NK-92 (cell line): ENCODE measurements around the gene PGM5.

ENCODE experiments used
- DNase-seq: peaks from one replicate; lab custom pipeline; 2025; ENCODE audit not compliant: unreplicated experiment; lab: John Stamatoyannopoulos, UW

The PGM5 gene

GRCh38 chr9:68431307-68431706, 74.9 kb downstream of the PGM5 start:
- DNase-seq = no peak

GRCh38 chr9:68433531-68434110, 77.2 kb downstream of the PGM5 start:
- no peak for DNase-seq

- no peak for DNase-seq
Observed at GRCh38 chr9:68437785-68438184, 81.4 kb downstream of the PGM5 start.

- no peak for DNase-seq
Observed at GRCh38 chr9:68443624-68444023, 87.2 kb downstream of the PGM5 start.

GRCh38 chr9:68446836-68447235, 90.4 kb downstream of the PGM5 start:
- no peak for DNase-seq

- DNase-seq = no peak
Observed at GRCh38 chr9:68447611-68448010, 91.2 kb downstream of the PGM5 start.

GRCh38 chr9:68454579-68455334, 98.3 kb downstream of the PGM5 start:
- no peak for DNase-seq

GRCh38 chr9:68455451-68455850, 99.0 kb downstream of the PGM5 start:
- no peak for DNase-seq

- DNase-seq = no peak
Observed at GRCh38 chr9:68457803-68458202, 101.4 kb downstream of the PGM5 start.

- DNase-seq = no peak
Observed at GRCh38 chr9:68458918-68459317, 102.5 kb downstream of the PGM5 start.

- no peak for DNase-seq
Observed at GRCh38 chr9:68462105-68462775, 105.8 kb downstream of the PGM5 start.

- DNase-seq = no peak
Observed at GRCh38 chr9:68470067-68470466, 113.7 kb downstream of the PGM5 start.

- DNase-seq = no peak
Observed at GRCh38 chr9:68470634-68471033, 114.2 kb downstream of the PGM5 start.

- no peak for DNase-seq
Observed at GRCh38 chr9:68472119-68472518, 115.7 kb downstream of the PGM5 start.

- DNase-seq = no peak
Observed at GRCh38 chr9:68473790-68474189, 117.4 kb downstream of the PGM5 start.

- DNase-seq = no peak
Observed at GRCh38 chr9:68476422-68476821, 120.0 kb downstream of the PGM5 start.

- no peak for DNase-seq
Observed at GRCh38 chr9:68476847-68477246, 120.4 kb downstream of the PGM5 start.

- DNase-seq = no peak
Observed at GRCh38 chr9:68480807-68481206, 124.4 kb downstream of the PGM5 start.

- DNase-seq = no peak
Observed at GRCh38 chr9:68482548-68482947, 126.1 kb downstream of the PGM5 start.

- DNase-seq = no peak
Observed at GRCh38 chr9:68488126-68488525, 131.7 kb downstream of the PGM5 start.

GRCh38 chr9:68489646-68490045, 133.2 kb downstream of the PGM5 start:
- DNase-seq = no peak

GRCh38 chr9:68492806-68493205, 136.4 kb downstream of the PGM5 start:
- DNase-seq = no peak
